Measurements from ENCODE around the gene HSF2BP.
"Not testable (repeated sequence)": the region's sequence is repeated elsewhere in the genome, so short reads cannot be mapped to it uniquely, and the experiment has no call there.

Gene HSF2BP

DNA sequence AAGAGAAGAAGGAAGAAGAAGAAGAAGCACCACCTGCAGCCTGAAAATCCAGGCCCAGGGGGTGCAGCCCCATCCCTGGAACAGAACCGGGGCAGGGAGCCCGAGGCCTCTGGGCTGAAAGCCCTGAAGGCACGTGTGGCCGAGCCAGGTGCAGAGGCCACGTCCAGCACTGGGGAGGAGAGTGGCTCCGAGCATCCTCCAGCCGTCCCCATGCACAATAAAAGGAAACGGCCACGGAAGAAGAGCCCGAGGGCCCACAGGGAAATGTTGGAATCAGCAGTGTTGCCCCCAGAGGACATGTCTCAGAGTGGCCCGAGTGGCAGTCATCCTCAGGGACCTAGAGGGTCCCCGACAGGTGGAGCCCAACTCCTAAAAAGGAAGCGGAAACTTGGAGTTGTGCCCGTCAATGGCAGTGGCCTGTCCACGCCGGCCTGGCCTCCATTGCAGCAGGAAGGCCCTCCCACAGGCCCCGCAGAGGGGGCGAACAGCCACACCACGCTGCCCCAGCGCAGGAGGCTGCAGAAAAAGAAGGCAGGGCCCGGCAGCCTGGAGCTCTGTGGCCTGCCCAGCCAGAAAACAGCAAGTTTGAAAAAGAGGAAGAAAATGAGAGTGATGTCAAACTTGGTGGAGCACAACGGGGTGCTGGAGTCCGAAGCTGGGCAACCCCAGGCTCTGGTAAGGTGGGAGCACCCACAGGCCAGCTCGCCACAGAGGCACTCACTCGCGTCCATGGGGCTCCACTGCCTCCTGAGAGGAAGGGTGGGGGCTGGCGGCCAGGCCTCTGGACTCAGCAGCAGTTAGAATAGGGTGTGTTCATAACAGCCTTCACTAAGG is 28.5 kb upstream of the HSF2BP start:
- DNase-seq, result no peak

DNA sequence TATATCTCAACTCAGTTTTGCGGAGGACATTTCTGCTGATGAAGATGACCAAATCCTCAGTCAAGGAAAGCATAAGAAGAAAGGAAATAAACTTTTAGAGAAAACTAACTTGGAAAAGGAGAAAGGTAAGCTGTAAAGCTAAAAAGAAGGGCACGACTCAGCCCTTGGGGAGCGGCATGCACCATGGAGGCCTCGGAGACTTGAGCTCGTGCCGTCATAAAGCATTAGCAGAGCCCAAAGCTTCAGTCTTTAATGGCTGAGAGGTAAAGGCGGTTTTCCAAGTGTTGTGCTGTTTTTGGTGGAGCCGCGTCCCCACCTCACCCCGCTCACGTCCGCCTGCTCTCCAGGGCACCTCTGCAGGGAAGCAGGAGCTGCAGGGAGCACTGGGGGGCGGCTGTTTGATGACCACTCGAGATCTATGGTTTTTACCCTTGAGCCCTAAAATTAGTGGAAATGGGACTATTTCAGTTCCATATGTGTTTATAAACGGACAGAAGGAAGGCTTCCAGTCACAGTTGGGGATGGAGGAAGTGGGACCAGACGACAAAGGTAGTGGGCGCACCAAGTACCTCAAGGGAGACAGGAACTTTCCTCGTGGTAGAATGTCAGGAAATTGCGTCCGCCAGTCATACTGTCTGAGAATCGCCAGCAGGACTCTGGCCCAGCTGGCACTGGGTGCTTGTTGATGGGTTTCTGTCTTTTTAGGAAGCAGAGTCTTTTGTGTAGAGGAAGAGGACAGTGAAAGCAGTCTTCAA is 27.7 kb upstream of the HSF2BP start:
- DNase-seq, result no peak

DNA sequence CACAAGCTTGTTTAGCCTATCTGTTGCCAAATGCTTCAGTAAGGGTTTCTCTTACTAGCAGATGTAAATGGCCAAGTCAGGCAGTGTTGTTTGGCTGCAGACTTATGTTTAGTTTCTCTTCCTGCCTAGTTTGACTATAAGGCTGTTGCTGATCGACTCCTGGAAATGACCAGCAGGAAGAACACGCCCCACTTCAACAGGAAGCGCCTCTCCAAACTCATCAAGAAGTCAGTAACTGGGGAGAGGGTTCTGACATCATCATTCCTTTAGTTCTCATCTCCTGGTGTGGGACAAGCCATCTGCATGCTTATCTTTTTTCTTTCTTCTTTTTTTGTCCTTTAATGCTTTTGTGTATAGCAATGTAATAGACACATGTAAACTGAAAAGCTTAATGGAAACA is 25.1 kb upstream of the HSF2BP start:
- no peak for DNase-seq

DNA sequence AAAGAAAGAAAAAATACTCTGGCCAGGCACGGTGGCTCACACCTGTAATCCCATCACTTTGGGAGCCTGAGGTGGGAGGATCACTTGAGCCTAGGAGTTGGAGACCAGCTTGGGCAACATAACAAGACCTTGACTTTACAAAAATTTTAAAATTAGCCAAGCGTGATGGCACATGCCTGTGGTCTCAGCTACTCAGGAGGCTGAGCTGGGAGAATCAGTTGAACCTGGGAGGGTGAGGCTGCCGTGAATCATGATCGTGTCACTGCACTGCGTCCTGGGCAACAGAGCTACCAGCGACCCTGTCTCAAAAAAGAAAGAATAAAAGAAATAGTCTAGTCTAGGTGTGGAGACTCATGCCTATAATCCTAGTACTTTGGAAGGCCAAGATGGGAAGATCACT is 22.4 kb upstream of the HSF2BP start:
- DNase-seq, result no peak

DNA sequence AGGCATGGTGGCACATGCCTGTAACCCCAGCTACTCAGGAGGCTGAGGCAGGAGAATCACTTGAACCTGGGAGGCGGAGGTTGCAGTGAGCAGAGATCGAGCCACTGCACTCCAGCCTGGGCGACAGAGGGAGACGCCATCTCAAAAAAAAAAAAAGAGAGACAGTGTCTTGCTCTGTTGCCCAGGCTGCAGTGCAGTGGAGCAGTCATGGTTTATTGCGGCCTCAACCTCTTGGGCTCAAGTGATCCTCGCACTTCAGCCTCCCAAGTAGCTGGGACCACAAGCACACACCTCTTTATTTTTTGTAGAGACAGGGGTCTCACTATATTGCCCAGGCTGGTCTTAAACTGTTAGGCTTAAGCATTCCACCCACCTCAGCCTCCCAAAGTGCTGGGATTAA is 21.1 kb upstream of the HSF2BP start:
- not testable (repeated sequence) for DNase-seq

DNA sequence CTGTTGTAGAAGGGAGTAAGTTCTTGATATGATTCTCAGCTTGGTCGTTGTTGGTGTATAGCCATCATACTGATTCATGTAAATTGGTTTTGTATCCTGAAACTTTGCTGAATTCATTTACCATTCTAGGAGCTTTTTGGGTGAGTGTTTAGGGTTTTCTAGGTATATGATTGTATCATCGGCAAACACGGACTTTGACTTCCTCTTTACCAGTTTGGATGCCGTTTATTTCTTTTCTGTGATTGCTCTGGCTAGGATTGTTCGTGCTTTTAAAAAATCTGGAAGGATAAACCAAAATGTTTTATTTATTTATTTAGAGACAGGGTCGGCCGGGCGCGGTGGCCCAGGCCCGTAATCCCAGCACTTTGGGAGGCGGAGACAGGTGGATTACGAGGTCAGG is 20.7 kb upstream of the HSF2BP start:
- DNase-seq, result no peak

DNA sequence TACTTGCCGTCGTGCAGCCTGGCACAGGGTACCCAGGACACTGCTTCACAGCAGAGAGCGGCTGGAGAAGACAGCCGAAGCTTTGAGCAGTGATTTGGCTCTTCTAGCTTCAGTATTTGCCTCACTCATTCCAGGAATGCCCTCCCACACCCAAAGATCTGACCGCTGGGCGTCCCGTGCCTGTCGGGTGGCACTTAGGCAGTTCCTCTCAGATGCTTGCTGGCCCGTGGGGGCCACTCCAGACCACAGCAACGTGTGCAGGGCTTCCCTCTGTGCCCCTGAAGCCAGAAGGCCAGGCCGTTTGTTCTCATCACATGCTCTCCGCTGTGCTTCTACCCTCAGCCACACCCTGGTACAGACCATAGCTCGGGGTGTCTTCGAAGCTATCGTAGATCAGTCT is 17.1 kb upstream of the HSF2BP start:
- DNase-seq, result no peak

DNA sequence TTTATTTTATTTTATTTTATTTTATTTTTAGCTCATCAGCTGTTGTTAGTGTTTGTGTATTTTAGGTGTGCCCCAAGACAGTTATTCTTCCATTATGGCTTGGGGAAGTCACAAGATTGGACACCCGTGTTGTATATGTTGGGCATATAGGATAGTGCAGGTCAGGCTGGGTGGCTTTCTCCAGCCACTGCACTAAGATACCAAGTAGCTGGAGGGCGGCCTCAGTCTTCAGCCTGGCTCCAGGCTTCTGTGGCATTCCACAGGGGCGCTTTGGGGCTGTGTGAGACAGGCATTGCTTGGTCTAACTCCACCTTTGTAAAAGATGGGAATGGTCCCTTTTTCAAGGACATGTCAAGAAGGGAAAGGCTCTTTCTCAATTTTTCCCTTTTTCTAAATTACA is 16.6 kb upstream of the HSF2BP start:
- no peak for DNase-seq

DNA sequence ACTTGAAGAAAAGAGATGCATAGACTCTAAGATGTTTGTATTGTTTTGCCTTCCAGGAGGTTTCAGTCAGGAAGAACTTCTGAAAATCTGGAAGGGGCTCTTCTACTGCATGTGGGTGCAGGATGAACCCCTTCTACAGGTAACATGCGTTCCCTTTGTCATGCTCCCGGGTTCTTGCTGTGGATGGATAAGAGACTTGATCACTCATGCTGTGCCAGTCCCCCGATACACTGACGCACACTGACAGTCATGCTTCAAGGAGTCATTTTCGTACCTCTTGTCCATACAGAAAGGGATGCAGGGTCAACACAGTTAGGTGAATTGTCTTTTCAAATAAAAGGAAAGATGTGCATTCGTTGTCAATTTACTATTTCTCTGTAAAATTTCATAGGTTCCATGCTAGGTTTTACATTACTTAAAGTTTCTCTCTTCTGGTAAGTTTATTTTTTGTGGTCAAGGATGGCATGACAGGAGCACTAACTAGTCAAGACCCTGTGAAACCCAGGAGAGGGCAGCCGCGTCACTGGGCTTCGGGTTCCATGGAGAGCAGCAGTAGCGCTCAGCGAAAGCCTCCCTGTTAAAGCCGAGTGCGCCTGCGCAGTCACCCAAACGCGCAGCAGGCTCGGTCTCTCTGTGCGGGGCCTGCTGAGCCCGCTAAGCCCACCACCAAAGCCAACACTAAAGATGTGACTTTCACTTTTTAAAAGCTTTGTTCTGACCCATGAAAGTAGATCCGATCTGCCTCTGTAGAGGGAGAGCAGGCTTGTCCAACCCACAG is 10.7 kb upstream of the HSF2BP start:
- DNase-seq, result no peak

DNA sequence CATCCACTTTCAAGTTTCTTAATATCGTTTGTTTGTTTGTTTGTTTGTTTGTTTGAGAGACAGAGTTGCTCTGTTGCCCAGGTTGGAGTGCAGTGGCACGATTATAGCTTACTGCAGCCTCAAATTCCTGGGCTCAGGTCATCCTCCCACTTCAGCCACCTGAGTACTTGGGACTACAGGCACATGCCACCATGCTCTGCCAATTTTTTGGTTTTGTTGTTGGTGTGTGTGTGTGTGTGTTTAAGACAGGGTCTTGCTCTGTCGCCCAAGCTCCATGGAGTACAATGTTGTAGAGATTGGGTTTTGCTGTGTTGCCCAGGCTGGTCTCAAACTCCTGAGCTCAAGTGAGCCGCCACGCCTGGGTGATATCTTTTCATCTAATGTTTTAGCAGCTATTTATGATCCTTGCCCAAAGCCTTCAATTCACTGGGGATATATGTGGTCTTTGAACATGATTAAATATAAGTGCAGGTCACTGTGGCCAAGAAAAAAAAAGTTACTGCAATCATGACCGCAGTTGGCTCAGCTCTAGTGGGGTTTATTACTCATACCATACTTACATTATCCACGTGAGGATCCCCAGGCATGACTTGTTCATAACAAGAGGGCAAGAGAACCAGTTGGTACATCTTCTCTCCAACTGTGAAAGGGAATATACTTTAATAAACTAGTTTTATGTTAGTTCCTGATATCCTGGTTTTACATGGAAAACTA is 8.1 kb upstream of the HSF2BP start:
- no peak for DNase-seq

DNA sequence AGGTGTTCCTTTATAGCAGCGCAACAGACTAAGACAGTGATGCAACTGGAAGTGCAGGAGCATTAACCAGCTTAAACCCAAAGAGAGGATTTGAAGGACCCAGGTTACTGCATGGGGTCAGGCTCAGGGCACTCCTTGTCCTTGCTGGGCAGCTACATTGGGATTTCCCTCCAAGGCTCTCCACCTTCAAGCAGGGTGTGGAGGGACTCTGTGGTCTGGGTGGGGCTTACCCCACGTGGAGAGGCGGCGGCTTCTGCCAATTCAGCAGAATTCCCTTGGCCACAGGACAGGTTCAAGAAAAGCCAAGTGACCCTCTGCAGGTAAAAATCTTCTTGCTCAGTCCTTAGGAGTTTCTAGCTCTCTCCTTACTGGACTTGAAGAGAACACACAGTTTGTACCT is 6.6 kb upstream of the HSF2BP start:
- no peak for DNase-seq

DNA sequence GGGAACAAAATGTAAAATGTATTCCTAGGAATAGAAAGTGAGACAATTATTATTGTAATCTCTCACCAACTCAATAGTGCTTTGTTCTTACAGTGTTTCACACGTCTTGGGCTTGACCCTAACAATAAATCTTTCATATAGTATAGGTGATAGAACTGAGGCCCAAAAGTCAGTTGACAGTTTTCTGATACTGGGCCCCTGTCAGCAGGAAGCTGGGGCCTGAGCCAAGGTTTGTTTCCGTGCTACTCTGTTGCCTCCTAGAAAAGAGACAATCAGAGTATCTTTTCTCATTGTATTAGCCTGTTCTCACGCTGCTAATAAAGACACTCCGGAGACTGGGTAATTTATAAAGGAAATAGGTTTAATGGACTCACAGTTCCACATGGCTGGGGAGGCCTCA is 5.1 kb upstream of the HSF2BP start:
- no peak for DNase-seq

DNA sequence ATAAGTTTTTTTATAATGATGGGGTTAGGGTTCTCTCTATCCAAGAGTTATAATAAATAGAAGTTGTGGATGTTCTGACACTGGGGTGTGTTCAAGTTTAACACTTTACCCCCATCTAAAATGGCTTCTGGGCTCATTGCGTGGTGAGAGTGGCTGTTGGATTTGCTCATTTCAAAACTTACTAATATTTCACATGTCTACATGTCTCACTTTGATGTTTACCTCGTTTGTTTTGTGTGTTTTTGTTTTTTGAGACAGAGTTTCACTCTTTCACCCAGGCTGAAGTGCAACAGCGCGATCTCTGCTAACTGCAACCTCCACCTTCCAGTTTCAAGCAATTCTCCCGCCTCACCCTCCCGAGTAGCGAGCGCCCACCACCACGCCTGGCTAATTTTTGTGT is 3.7 kb upstream of the HSF2BP start:
- DNase-seq, result no peak

DNA sequence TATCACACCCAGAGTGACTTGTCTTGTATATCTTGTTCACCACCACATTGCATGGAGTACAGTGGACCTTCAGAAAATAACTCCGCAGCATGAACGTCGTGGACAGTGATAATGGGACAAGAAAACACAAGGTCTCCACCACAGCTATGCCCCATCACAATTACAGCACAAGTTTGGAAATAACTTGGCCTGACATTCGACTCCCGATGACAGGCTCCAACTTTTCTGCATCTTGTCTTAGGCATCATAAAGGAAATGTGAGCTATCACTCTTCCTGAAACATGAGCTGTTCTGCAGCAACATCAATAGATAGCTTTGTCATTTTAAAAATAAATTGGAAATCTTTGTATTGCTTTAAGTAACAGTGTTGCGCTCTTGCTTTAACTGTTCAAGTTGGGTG is 3.0 kb upstream of the HSF2BP start:
- no peak for DNase-seq

DNA sequence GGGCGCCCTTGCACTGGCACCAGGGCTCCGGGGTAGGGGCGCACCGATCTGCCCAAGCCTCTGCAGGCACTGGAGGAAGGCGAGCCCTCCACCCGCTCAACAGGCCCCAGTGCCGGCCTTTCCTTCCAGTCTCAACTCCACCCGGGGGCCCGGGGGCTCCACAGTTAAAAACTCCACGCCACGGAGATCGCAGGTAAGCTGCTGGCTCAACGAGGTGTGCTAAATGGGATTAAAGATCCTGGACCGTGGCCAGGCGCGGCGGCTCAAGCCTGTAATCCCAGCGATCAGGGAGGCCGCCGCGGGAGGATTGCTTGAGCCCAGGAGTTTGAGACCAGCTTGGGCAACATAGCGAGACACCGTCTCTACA is 536 bp downstream of the HSF2BP start:
- DNase-seq, result no peak

DNA sequence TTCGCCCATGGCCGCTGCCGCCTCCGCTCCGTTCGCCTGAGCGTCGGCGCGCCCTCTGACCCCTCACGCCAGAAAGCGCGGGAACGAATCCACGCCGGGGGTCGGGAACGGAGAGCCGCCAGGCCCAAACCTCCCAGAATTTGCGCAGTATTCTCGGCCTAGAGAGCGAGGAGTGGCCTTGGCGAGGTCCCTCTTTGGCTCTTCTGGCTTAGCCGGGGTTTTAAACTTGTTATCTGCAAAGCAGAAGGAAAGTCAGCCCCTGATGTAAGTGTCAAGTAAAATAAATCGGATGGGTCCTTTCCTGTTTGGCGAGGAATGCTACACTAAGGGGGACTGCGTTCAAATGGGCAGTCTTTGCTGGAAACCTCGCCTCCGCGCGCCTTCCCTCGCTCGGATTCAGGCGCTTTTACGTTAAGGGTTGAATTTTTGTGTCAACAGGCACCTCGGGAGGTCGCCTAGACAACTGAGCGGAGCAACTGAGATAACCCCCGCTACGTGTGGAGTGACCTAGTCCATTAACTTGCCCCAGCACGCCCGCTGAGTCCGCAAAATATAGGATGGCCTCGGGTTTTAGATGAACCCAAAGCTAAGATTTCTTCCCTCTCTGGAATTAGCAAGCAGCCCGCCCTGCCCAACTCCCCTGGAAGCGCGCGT is 1.1 kb downstream of the HSF2BP start:
- DNase-seq, result no peak

DNA sequence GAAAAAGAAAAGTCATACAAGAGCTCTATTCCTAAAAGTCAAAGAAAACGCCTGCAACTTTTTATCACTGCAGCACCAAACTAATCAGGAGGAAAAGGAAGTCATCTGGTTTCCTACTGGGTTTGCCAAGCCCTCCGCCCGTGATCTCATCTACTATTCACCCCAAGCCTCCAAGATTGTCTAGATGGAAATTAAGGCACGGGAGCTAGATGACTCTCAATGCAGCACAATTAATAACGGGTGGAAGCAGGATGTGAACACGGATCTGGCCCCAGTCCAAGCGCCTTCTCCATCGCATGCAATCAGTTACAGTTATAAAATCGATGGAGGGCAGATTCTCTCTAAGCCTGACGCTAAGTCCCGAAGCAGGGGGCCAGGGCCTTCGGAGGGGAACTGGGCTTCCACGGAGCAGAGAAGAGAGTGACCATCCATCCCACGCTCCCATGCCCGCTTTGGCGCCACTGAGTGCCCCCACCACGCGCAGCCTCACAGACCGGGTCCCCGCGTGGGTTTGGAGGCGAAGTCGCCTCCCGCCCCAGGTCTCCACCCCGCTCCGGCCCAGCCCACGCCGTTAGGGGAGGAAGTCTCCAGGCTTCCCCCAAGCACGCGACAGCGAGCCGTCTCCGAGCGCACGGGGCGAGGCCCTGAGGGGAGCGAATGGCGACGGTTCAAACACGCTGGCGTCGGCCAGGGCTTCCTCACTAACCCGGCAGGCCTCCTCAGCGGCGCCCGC is 1.8 kb downstream of the HSF2BP start:
- no peak for DNase-seq

DNA sequence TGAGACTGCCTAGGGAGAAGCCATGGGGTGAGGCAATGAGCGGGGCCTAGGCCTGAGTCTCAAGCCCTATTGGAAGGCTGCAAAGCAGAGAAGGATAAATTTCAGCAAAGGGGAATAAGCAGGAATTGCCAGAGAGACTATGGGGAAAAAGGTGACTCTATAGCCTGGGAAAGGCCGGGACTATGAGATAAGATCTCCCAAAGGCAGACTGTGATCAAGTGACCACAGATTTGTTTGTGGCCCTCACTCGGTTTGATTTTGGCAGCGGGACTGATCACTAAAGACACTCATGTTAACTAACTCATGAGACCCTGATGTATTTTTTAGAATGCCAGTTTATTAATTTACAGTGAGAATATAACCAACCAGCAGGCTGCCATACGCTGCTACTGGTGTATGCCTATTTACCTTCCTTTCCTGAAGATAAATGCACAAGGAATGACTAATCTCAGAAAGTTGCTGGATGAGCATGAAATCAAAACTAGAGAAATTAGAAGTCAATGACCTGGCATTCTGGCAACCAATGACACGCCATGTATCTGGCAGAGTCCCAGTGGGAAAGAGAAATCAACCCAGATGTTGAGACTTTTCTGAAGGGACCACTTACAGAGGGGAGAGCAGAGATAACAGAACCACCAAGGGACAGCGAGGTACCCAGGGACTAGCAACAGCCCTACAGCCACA is 4.3 kb downstream of the HSF2BP start:
- DNase-seq, result no peak

DNA sequence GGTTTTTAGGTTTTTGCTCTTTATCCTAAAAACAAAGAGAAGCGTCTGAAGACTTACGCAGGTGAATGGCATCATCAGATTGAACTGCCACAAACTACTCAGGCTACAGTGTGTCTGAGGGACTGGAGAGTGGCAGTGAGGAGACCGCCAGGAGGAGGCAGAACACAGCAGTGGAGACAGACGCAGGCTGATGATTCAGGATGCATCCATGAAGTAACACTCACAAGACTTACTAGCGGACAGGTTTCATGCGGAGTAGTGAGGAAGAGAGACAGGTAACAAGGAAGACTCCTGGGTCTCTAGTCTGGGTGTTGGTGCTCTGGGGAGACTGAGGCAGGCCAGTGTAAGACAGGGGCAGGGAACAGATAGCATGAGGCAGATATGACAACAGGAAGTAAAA is 5.7 kb downstream of the HSF2BP start:
- DNase-seq, result no peak

DNA sequence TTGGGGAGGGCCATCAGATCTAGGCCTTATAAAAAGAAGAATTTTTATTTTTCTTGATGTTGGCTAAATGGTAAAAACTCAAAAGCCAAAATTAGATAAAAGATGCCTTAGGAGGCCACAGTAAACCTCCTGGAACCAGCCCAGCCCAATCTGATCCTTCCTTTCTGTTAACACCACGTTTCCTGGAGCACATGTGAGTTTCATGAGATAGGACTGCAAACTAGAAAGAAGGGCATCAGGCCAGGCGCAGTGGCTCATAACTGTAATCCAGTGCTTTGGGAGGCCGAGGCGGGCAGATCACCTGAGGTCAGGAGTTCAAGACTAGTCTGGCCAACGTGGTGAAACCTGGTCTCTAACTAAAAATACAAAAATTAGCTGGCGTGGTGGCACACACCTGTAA is 6.7 kb downstream of the HSF2BP start:
- no peak for DNase-seq

DNA sequence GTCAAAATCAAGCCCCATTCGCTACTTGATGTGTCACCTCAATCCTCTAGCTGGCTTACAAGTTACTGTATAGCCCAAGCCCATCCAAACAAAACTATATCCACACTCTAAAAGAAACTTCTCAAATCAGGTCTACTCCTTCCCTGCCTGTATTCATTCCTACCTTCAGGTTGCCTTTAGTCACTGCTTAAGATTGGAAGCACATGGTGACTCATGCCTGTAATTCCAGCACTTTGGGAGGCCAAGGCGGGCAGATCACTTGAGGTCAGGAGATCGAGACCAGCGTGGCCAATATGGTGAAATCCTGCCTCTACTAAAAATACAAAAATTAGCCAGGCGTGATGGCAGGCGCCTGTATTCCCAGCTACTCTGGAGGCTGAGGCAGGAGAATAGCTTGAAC is 7.4 kb downstream of the HSF2BP start:
- not testable (repeated sequence) for DNase-seq
